Esophagus squamous epithelium (tissue), 4 donors: ENCODE data around the gene SCO1.

ENCODE experiments used
- CTCF ChIP-seq, 6 experiments: fragments of 450-650 bp in 4 of 6; fragments of 200-600 bp in 2 of 6; sonication (generic) in 2 of 6; IDR thresholded peaks; one replicate each; pipeline ENCODE4 v1.5.1; 2016 to 2019; ENCODE audit warnings: antibody characterized with exemption in 6 of 6, mild to moderate bottlenecking in 4 of 6, moderate library complexity in 4 of 6
- POLR2A ChIP-seq, 4 donors: fragments of 450-650 bp; IDR thresholded peaks; one replicate each; pipeline ENCODE4 v1.6.1; 2017; ENCODE audit warnings: antibody characterized with exemption in 4 of 4, mild to moderate bottlenecking in 4 of 4, moderate library complexity in 3 of 4

DNA sequence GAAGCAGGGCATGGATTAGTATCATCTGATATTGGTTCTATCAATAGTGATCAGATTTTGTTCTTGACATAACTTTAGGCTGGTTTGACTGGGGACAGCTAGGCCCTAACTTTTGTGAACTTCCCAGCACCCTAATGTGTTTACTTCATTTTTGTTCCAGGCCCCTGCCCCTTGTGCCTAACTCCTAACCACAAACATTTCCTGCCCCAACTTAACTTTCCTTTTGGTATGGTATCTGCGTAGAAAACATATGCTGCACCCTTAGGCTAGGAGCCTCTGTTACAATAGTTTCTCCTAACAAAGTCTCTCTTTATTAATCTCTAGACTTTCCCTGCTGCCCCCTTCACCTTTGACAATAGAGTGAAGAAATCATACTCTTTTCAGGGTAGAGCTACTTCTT, 2.5 kb upstream of the SCO1 start:
- TF ChIP-seq CTCF (IDR thresholded peaks at IDR 0.05) = no peak
- TF ChIP-seq POLR2A (IDR thresholded peaks at IDR 0.05) = no peak
